Myocyte (in vitro differentiated cells): ENCODE results near the gene CCDC40. TPM values are rescaled to one million over a fixed set of nuclear protein-coding genes. Genes with fewer than 3 reads are reported as not detected.
"Not testable (repeated sequence)": the region's sequence is repeated elsewhere in the genome, so short reads cannot be mapped to it uniquely, and the experiment has no call there.

Source experiments
- DNase-seq: peaks from one replicate; pipeline ENCODE4 v3.0.0-alpha.2; 2012; ENCODE audit warnings: low read depth
- total RNA-seq: library from RNA; depleted of rRNA; stranded (reverse); fragments of >200 nt; gene quantifications from 2 replicates; pipeline ENCODE4 v1.2.3, GENCODE V29; 2014

The CCDC40 gene
- total RNA-seq, 1 donor from 2014 or later, result 3.2 TPM

- DNase-seq, result no peak
Measured at GRCh38 chr17:80045703-80046102, 9.3 kb downstream of the CCDC40 start.

- DNase-seq, result not testable (repeated sequence)
Measured at GRCh38 chr17:80046709-80047108, 10.3 kb downstream of the CCDC40 start.

- DNase-seq, result no peak
Measured at GRCh38 chr17:80047176-80047575, 10.7 kb downstream of the CCDC40 start.

GRCh38 chr17:80049986-80050385 is 13.5 kb downstream of the CCDC40 start:
- DNase-seq, result no peak

- DNase-seq, result no peak
Measured at GRCh38 chr17:80050706-80051105, 14.3 kb downstream of the CCDC40 start.

GRCh38 chr17:80051681-80052080 is 15.2 kb downstream of the CCDC40 start:
- no peak for DNase-seq

- DNase-seq, result no peak
Measured at GRCh38 chr17:80053102-80053501, 16.7 kb downstream of the CCDC40 start.

- no peak for DNase-seq
Measured at GRCh38 chr17:80055597-80055996, 19.2 kb downstream of the CCDC40 start.

- no peak for DNase-seq
Measured at GRCh38 chr17:80058311-80058955, 22.0 kb downstream of the CCDC40 start.

GRCh38 chr17:80060644-80061043 is 24.2 kb downstream of the CCDC40 start:
- no peak for DNase-seq

- DNase-seq, result no peak
Measured at GRCh38 chr17:80061421-80061820, 25.0 kb downstream of the CCDC40 start.

GRCh38 chr17:80063830-80064585 is 27.6 kb downstream of the CCDC40 start:
- peak; percentile 88 for DNase-seq

- DNase-seq, result no peak
Measured at GRCh38 chr17:80064696-80065095, 28.3 kb downstream of the CCDC40 start.

GRCh38 chr17:80065478-80066170 is 29.2 kb downstream of the CCDC40 start:
- no peak for DNase-seq

- DNase-seq, result no peak
Measured at GRCh38 chr17:80067393-80067986, 31.0 kb downstream of the CCDC40 start.

GRCh38 chr17:80068301-80069222 is 32.1 kb downstream of the CCDC40 start:
- no peak for DNase-seq

GRCh38 chr17:80070375-80071115 is 34.1 kb downstream of the CCDC40 start:
- DNase-seq, result no peak

GRCh38 chr17:80071116-80071841 is 34.8 kb downstream of the CCDC40 start:
- peak; percentile 80 for DNase-seq

- no peak for DNase-seq
Measured at GRCh38 chr17:80072410-80072809, 36.0 kb downstream of the CCDC40 start.
